ENCODE data around the gene KRTAP25-1.

Gene KRTAP25-1

GRCh38 chr21:30248844-30249243, 40.5 kb downstream of the KRTAP25-1 start:
- no peak for DNase-seq (ENCODE audit: low spot score)

- DNase-seq (ENCODE audit: low spot score), result no peak
These were observed 44.3 kb downstream of the KRTAP25-1 start for GRCh38 chr21:30245061-30245460.

GRCh38 chr21:30243691-30244090, 45.6 kb downstream of the KRTAP25-1 start:
- DNase-seq (ENCODE audit: low spot score), result no peak

GRCh38 chr21:30240661-30241060, 48.7 kb downstream of the KRTAP25-1 start:
- no peak for DNase-seq (ENCODE audit: low spot score)

All from left forelimb (tissue), 1 donor.